Sigmoid colon (tissue), 4 donors: ENCODE results near the gene DLGAP4.

Source experiments
- EP300 ChIP-seq, 4 donors: sonication (generic); formaldehyde crosslinking; IDR thresholded peaks; one replicate each; pipeline ENCODE4 v1.6.1; 2017; ENCODE audit warnings: antibody characterized with exemption in 4 of 4
- POLR2A ChIP-seq, 2 donors: fragments of 450-650 bp; IDR thresholded peaks; one replicate each; pipeline ENCODE4 v1.6.1; 2016; ENCODE audit warnings: antibody characterized with exemption in 2 of 2, mild to moderate bottlenecking in 2 of 2, moderate library complexity in 2 of 2
- POLR2AphosphoS5 ChIP-seq, 4 donors: sonication (generic); formaldehyde crosslinking; IDR thresholded peaks; one replicate each; pipeline ENCODE4 v1.6.1; 2017; ENCODE audit warnings: antibody characterized with exemption in 4 of 4
- TF ChIP-seq, protein P1 (sequence below), 4 experiments: fragments of 450-650 bp in 3 of 4; fragments of 200-600 bp in 1 of 4; IDR thresholded peaks; one replicate each; pipeline ENCODE4 v1.5.1; 2016 to 2019; ENCODE audit warnings: antibody characterized with exemption in 4 of 4, mild to moderate bottlenecking in 3 of 4, moderate library complexity in 2 of 4

DNA sequence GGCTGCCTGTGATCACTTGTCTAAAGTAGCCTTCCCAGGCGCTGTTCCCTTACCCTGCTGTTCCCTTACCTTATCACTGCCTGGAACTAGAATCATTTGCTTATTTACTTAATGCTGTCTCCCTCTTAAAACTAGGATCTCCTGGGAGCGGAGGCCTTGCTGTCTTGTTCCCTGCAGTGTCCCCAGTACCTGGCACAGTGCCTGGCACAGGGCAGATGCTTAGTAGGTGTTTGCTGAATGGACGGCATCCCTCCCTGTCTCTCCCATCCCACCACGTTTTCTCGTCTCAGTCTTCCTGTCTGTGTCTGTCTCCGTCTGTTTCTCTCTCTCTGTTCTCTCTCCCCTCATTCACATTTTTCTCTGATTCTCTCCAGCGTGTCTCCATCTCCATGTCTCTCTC, 135.3 kb downstream of the DLGAP4 start:
- TF ChIP-seq, protein P1, sequence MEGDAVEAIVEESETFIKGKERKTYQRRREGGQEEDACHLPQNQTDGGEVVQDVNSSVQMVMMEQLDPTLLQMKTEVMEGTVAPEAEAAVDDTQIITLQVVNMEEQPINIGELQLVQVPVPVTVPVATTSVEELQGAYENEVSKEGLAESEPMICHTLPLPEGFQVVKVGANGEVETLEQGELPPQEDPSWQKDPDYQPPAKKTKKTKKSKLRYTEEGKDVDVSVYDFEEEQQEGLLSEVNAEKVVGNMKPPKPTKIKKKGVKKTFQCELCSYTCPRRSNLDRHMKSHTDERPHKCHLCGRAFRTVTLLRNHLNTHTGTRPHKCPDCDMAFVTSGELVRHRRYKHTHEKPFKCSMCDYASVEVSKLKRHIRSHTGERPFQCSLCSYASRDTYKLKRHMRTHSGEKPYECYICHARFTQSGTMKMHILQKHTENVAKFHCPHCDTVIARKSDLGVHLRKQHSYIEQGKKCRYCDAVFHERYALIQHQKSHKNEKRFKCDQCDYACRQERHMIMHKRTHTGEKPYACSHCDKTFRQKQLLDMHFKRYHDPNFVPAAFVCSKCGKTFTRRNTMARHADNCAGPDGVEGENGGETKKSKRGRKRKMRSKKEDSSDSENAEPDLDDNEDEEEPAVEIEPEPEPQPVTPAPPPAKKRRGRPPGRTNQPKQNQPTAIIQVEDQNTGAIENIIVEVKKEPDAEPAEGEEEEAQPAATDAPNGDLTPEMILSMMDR (IDR thresholded peaks at IDR 0.05), result no peak
- TF ChIP-seq POLR2A (IDR thresholded peaks at IDR 0.05) (no peak), POLR2AphosphoS5 (IDR thresholded peaks at IDR 0.05) (no peak), EP300 (IDR thresholded peaks at IDR 0.05) (no peak)
